T-helper 2 cell (primary cell): ENCODE results near the gene OTUD7B.
"Not testable (repeated sequence)": the region's sequence is repeated elsewhere in the genome, so short reads cannot be mapped to it uniquely, and the experiment has no call there.

Experiments used
- DNase-seq, 5 experiments: peaks; one replicate each; pipeline versions ENCODE4 v3.0.0 to v3.0.0-alpha.2; 2012 to 2022
- total RNA-seq, 2 donors: gene quantifications; one replicate each; lab custom pipeline; 2026; lab: John Stamatoyannopoulos, UW

Gene OTUD7B
- 6.2 to 18.9 reads per million in 2 donors for total RNA-seq

- DNase-seq = peak; percentile 27 to 83 (median 44)
These were observed at the start of gene OTUD7B for GRCh38 chr1:150010393-150011115. OTUD7B (minus strand) TSS chr1:150010726; CDS start chr1:149977510, 33,216 bp downstream.

DNA sequence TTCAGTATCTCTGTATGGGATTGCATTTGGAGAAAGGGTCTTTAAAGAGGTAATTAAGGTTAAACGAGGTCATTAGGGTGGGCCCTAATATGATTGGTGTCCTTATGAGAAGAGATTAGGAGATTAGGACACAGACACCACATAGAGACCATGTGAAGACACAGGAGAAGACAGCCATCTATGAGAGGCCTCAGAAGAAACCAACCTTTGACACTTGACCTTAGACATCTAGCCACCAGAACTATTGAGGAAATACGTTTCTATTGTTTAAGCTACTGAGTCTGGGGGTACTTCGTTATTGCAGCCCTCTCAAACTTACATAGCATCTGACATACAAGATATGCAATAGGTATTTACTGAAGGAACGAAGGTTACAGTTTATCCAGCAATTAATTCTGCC is 49.7 kb upstream of the OTUD7B start:
- DNase-seq = no peak

- no peak for DNase-seq
These were observed 45.9 kb upstream of the OTUD7B start for GRCh38 chr1:150056407-150056806.

GRCh38 chr1:150055507-150055906 is 45.0 kb upstream of the OTUD7B start:
- not testable (repeated sequence) for DNase-seq

DNA sequence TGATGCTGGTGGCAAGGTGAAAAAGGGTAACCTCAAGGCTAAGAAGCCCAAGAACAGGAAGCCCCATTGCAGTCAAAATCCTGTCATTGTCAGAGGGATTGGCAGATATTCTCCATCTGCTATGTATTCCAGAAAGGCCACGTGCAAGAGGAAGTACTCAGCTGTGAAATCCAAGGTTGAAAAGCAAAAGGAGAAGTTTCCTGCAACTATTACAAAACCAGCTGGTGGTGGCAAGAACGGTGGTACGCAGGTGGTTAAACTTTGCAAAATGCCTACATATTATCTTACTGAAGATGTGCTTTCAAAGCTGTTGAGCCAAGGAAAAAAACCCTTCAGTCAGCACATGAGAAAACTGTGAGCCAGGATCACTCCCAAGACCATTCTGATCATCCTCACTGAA is 43.4 kb upstream of the OTUD7B start:
- DNase-seq = no peak

- DNase-seq = not testable (repeated sequence)
These were observed 41.4 kb upstream of the OTUD7B start for GRCh38 chr1:150051905-150052412.

GRCh38 chr1:150051089-150051373 is 40.5 kb upstream of the OTUD7B start:
- DNase-seq = no peak

DNA sequence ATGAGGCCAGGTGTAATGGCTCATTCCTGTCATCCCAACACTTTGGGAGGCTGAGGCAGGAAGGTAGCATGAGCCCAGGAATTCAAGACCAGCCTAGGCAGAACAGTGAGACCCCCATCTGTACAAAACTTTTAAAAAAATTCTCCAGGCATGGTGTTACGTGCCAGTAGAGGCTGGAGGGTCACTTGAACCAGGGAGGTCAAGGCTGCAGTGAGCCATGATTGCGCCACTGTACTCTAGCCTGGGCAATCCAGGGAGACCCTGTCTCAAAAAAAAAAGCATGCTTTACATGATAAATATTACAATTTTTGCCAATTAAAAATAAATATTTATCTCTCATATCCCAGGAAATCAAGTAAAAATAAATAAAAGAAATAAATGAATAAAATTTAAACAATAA is 39.4 kb upstream of the OTUD7B start:
- DNase-seq = no peak

- DNase-seq = no peak
These were observed 23.8 kb upstream of the OTUD7B start for GRCh38 chr1:150034336-150034735.

DNA sequence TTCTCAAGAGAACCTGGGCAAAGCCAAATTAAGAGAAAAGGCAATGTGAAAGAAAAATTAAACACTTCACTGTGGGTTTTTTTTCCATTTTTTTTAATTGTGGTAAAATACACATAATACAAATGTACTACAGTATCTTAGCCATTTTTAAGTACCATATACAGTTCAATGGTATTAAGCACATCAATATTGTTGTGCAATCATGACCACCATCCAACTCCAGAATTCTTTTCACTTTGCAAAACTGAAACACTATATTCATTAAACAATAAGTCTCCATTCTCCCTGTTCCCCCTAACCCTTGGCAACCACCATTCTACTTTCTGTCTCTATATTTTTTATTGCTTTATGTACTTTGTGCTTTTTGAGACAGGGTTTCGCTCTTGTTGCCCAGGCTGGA is 17.8 kb upstream of the OTUD7B start:
- no peak for DNase-seq

- no peak for DNase-seq
These were observed 13.6 kb upstream of the OTUD7B start for GRCh38 chr1:150024156-150024555.

- DNase-seq = peak in 1 of 5 experiments; percentile 5
These were observed 11.8 kb upstream of the OTUD7B start for GRCh38 chr1:150022357-150022756.

- no peak for DNase-seq
These were observed 10.7 kb upstream of the OTUD7B start for GRCh38 chr1:150021191-150021694.

DNA sequence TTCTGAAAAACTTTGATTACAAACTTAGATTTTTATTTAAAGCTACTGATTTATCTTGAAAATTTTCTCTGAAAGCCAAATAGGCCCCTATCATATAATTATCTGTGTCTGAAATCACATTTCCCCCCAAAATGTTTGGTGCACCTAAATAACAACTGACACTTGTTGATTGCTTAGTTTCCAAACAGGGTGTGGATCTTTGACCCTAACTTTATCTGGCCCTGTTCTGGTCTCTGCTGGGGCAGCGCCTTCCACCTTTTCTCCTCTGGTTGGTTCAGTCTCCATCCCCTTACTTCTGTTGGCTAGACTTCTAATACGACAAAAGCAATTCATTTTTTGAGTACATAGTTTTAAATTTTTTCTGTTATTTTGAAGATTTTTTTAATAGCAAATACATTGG is 10.2 kb upstream of the OTUD7B start:
- DNase-seq = no peak

DNA sequence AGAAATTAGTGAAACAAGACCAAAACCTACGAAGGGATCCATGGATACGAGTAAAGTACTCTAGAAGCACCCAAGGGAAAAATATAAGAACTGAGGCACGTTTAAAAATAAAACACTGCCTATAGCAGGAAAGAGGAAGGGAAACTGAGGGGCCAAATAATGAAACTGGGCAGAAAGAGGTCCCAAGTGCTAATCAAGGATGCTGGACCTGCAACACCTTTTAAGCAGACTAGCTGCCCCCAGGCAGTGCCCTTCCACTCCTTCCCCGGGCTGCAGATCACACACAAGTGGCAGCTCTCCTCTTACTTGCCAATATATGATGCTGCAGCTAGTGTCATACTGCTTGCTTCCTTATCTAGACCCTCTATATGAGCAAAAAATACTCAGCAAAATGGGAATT is 7.6 kb upstream of the OTUD7B start:
- no peak for DNase-seq

- DNase-seq = no peak
These were observed 6.8 kb upstream of the OTUD7B start for GRCh38 chr1:150017206-150017750.

DNA sequence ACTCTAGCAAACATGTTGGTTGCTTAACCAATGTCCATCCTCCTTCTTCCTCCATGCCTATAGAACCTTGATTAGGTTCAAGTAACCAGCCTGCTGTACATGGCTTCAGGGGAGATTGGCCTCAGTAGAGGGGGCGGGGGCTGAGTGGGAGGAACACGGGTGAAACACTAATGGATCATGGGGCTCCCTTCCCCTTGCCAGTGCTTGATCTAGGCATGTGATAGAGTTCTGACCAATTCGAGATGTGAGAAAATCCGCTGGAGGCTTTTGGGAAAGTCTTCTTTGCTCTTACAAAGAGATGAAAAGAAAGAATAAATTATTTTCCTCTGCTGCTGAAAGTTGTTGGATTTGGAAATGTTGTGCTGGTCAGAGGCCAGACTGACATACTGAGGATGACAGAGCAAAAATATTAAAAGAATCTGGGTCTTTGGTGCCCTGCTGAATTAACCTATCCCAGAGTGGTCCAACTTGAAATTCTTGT is 5.2 kb upstream of the OTUD7B start:
- no peak for DNase-seq

GRCh38 chr1:150012611-150013010 is 2.1 kb upstream of the OTUD7B start:
- no peak for DNase-seq

DNA sequence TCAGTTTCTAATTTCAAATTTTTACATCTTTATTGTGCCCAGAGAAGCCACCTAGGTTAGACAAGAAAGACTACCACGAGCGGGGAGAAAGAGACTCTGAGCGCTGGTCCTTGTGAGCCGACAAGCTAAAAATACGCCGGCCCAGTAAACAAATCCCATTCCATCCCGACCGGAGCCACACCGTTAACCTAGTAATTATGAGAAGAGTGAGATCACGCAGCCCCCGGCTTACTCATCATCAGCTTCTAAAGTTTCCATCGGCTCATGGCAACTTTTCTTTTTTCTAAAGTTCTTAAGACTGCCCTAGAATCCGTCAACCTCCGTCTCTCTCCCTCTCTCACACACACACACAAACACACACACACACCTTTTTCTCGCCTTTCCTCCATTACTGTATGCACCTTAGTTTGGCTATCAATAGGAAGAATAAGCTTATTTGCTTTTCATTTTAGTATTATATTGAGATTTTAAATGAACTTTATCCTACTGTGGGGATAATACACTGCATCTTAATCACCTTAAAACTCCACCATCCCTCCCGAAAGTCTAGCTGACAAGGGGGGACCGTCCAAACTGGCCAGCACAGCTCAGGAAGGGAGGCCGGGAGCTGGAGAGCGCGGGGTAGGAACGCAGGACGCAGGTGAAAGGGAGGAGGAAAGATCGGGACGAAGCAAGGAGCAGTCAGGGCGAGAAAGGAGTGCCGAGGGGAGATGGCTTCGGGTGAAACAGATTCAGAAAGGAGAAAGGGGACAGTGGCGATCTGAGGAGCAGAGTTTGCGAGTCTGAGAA is 728 bp downstream of the OTUD7B start:
- peak in 3 of 5 experiments; percentile 26 to 60 (median 42) for DNase-seq

- DNase-seq = no peak
These were observed 1.8 kb downstream of the OTUD7B start for GRCh38 chr1:150008699-150009098.

DNA sequence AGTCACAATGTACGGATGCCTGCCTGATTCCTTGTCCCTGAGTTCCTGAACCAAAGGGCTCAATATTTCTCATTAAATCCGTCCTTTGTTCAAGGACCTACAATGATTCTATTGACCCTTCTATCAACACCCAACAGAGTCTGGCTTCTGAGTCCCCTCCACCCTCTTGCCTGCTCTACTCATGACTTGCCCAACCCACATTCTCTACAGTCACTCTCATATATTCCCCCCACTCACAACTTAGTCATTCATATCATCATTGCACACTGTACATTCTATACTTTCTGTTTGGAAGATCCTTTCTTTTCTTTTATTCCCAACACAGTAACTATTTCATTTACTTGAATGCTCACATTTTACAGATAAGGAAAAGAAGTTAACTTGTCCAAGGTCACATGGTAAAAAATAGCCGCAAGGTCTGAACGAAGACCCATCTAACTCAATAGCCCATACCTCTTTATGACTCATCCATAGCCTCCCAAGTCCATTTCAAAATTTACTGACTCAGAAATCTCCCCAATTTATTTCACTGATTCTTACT is 3.6 kb downstream of the OTUD7B start:
- no peak for DNase-seq

GRCh38 chr1:150005606-150006005 is 4.9 kb downstream of the OTUD7B start:
- DNase-seq = no peak

DNA sequence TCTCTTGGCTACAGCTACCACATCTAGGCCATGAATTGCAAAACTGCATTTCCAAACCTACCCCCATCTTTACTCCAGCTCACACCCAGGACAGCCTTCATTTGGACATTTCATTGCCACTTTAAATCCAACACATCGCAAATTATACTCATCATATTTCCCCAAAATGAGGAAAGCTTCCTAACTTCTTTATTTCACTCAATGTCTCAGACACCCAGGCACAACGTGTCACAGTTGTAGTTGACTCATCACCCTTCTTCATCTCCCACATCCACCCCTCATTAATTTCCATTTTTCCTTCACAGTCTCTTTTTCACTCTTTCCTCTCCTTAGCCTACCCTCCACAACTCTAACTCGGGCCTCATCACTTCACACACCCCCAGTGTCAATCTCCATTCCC is 6.7 kb downstream of the OTUD7B start:
- no peak for DNase-seq
